HT-29 (cell line): ENCODE data around the gene TEPSIN. TPM values are rescaled to one million over a fixed set of nuclear protein-coding genes. Genes with fewer than 3 reads are reported as not detected.
"Not testable (repeated sequence)": the region's sequence is repeated elsewhere in the genome, so short reads cannot be mapped to it uniquely, and the experiment has no call there.

Experiments used
- DNase-seq: peaks from one replicate; pipeline ENCODE4 v3.0.0-alpha.2; 2015; ENCODE audit warnings: low spot score
- total RNA-seq: library from RNA; depleted of rRNA; stranded (reverse); fragments of >200 nt; shearing (Covaris generic); gene quantifications from 2 replicates; pipeline ENCODE4 v1.2.3, GENCODE V29; 2014

Gene TEPSIN
- total RNA-seq, 1 experiment from 2014 or later = 46.2 TPM

DNA sequence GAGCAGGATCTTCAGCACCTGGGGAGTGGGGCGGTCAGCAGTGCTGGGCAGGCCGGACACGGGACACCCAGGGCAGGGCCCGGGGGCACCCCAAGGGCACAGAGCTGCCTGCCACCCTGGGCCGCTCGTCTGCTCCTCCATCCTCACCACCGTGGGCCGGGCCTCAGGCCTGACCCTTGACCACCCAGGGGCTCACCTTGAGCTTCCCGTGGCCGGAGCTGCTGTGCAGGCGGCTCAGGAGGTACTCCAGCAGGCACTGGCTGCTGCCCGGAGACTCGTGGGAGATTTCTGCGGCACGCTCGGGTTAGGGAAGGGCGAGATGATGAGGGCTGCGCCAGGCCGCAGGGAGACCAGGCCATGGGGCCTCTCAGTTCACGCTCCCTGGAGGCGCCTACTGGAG is 2.1 kb downstream of the TEPSIN start:
- DNase-seq = no peak

GRCh38 chr17:81235822-81236740 is 2.8 kb downstream of the TEPSIN start:
- no peak for DNase-seq

- no peak for DNase-seq
These were observed 3.7 kb downstream of the TEPSIN start for GRCh38 chr17:81234940-81235821.

DNA sequence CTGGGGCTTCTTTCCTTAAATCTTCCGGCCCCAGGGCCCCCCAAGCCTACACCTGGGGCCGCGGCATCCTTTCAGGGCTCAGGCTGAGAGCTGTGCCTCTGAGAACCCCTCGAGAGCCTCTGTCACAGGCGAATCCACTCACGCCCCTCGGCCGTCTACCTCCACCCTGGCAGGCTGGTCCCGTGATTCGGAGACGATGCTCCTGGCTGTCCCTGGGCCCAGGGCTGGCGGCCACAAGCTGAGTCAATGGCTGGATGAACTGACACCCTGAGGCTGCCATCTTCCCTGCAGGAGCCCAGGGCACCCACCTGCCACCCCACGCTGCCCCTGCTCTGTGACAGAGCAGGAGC is 4.4 kb downstream of the TEPSIN start:
- no peak for DNase-seq

DNA sequence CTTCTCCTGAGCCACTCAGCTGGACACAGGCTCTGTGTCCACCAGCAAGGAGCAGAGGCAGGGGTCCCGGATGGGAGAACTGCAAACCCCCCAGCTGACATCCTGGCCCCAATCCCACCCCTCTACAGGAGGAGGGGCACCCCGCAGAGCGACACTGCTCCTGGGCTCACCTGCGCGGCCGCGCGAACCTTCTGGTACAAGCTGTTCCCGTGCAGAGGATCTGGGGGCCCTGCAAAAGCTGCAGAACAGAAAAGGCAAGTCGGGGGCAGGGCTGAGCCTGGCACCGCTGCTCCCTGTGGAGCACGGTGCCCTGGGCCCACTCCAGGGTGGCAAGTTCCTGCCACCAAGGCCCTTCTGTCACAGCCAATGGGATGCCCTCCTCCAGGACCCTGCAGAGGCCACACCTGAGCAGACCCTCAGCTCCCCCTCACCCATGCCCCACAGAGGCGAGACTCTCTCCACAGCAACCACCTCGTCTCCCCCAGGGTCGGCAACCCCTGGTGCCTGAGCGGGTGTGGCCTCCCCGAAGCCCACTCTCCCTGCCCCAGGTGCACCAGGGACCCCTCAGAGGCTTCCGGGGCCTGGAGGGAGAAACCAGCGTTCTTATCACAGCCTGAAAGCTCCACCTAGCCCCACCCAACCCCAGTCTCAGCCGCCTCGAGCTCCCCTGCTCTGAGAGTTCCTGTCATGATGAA is 4.9 kb downstream of the TEPSIN start:
- no peak for DNase-seq

DNA sequence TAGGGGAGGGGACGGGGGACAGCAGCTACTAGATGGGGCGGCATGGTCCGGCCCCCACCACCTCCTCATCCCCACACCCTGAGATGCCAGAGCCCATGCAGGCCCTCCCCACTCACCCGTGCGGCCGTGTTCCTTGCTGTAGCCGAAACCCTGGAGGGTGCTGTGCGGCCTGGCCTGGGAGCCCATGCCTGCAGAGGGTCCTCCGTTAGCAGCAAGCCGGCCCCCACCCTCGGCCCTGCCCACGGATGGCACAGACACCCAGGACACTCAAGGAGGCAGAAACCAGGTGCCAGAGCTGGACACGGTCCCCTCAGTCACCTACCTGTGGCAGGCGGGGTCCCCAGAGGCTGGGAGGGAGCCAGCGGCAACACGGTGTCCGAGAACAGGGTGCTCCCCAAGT is 5.5 kb downstream of the TEPSIN start:
- no peak for DNase-seq

DNA sequence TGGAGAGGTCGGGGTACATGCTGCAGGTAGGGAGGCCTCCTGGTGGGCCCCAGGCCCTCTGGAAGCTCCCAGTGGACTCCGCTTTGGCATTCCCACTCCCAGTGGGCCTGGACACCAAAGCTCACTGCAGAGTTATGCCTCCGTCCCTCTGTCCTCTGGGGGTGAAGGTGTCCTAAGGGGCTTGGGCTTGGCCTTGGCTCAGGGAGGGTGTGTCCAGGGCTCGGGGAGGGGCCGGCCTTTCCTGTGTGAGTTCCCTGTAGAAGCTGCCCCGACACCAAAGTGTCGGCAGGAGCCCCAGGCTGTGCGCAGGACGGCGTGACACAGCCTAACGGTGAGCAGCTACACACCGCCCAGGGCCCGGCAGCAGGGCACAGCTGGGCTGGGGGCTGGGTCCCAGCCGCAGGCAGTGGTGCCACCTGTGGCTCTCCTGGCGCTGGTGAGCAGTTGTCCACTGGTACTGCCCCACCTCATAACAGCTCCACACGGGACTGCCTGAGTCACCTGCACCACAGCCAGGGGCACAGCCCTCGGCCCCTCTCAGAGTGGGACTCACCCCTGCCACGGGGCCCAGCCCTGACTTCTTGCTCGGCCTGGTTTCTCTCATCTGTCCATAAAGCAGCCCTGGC is 6.1 kb downstream of the TEPSIN start:
- DNase-seq = no peak

DNA sequence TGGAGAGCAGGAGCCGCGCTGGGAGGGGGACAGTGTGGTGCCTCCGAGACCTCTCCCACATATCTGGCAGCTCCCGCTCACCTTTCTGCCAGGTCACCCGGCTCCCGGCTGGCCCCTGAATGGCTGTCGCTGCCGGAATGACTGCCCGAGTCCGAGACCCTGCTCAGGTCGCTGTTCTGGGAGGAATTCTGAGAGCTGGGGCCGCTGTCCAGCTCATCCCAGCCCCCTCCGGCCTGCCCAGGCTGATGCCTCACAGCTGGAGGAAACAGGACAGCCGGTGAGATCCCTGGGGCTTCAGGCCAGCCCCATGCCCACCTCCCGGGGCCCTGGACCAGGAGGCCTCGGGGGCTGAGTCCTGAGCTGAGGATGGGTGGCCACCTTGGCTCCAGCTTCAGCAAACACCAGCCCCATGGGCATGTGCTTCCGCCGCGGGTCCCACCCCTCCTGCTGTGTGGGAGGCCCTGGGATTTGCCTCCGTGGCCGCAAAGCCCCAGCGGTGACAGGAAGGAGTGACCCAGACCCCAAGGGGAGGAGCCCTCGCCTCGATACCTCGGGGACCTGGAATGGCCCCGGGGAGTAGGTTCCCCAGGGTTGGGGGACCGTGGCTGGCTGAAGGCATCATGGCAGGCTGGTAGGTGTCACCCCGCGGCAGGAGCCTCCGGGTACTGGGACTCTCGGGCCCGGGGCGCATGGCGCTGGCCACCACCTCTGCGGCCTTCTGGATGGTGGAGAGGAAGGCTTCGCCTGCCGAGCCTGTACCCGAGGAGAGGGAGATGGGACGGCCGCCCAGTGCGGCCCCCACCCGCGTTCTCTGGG is 6.9 kb downstream of the TEPSIN start:
- no peak for DNase-seq

- DNase-seq = no peak
These were observed 7.7 kb downstream of the TEPSIN start for GRCh38 chr17:81231121-81231645.

GRCh38 chr17:81230043-81230820 is 8.6 kb downstream of the TEPSIN start:
- peak; percentile 48 for DNase-seq

DNA sequence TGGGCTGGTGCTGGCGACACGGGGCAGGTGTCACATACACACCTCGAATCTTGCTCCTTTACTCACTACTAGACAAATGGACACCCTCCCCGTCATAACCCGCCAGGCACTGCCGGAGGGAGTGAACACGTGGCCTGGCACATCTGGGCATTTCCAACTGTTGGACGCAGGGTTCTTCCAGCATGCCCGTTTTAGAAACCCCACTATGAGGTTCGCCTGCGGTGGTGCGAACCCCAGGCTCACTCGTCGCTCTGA is 9.3 kb downstream of the TEPSIN start:
- no peak for DNase-seq

DNA sequence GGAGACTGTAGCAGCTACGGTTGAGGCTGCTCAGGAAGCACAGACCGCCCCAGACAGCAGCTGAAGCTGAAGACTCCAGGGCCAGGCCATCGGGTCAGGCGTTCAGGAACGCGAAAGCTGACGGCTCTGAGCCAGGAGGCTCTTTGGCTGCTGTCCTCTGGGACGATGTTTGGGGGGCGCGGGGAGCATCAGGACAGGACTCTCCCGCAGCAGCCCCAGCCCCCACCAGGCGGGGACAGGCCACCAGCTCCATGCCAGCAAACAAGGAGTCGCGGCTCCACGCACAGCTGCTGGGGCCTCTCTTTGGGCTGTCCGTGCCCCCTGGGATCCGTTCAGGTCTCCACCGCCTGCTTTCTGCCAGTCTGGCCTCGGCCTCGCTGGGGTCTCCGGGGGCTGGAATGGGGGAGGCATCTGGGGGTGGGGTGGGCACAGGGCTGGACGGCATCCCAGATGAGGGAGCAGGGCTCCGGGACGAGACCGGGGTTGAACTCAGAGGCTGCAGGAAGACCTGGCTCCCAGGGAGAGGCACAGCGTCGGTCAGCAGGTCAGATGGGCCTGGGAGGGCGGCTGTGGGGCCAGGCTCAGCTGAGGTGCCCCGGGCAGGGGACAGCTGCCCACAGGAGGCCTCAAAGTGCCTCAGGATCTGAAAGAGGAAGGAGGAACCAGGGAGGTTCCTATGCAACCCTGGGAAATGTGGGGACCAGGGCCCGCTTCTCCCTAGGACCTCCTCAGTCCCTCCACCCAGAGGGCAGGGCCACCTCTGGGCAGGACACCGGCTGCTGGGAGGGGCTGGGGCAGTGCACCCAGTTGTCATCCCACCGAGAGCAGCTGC is 9.8 kb downstream of the TEPSIN start:
- no peak for DNase-seq

- DNase-seq = no peak
These were observed 10.4 kb downstream of the TEPSIN start for GRCh38 chr17:81228420-81228819.

GRCh38 chr17:81227630-81228029 is 11.2 kb downstream of the TEPSIN start:
- DNase-seq = not testable (repeated sequence)

- peak; percentile 42 for DNase-seq
These were observed 15.1 kb downstream of the TEPSIN start for GRCh38 chr17:81223762-81224130.

DNA sequence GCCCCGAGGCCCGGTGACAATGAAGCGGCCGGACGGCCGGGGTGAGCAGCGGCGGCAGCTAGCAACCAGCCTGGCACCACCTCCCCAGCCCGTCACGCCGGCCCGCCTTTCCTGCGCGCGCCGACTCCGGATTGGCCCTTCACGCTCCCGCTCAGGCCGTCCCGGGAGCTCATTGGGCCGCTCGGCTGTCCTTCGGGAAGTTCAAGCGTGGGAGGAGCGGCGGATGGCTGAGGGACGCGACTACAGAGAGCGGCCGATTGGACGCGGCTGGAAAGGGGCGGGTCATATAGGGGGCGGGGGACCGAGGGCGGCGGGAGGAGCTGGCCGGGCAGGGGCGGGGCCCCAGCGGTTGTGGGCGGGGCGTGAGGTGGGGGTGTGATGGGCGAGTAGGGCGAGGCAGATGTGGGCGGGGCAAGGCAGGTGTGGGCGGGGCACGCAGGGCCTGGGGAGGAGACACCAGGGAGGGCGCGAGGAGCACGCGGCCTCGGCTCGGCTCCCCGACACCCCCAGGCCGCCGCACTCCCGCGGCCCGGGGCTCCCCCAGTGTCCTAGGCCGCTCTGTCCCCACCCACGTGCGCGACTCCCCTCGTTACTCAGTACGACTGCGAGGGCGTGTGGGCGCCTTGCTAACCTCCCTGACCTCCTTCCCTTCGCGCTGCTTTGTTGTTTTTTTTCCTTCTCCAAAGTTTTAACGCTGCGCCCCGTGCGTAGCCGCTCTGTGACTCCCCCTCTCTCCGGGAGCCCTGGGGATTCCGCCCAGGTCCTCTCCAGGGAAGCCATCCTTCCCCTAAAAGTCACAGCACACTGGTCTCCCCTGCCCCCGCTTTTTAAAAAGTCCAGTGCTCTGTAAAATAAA is 15.7 kb downstream of the TEPSIN start, which contains the start of gene CEP131:
TSS of gene CEP131 (minus strand) at position 60 of the 856 bp plus-strand sequence. CDS start 2,909 bp downstream, outside the sequence.
- DNase-seq = peak; percentile 98

DNA sequence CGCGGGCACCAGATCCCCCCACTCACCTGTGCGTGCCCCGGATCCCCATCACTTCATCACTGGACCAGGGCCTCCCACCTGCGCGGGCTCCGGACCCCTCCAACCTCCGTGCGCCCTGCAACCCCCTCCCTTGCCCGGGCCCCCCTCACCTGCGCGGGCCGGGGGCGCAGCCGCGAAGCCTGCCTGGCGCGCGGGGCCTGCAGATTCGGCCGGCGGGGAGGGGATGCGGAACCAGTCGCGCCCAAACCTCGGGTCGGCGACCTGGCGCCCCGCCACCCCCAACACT is 16.3 kb downstream of the TEPSIN start:
- no peak for DNase-seq
